Measurements from ENCODE around the gene CD8B. TPM values are rescaled to one million over a fixed set of nuclear protein-coding genes. Genes with fewer than 3 reads are reported as not detected.

The CD8B gene
- total RNA-seq, 1 experiment from 2014 or later = 0.24 TPM

GRCh38 chr2:86774862-86775261 lies 86.8 kb downstream of the CD8B start:
- Histone ChIP-seq H4K20me1 (ENCODE audit: control insufficient read depth, insufficient read depth, insufficient read length) (no peaks in the 10 kb centered on the region), H3K23me2 (ENCODE audit: insufficient read length, low read depth, low read length, poor library complexity, severe bottlenecking) (peaks cover 2% of the 10 kb centered on the region), H4K8ac (replicated peaks; ENCODE audit: insufficient read length, low read depth, low read length) (no peak overlapping the region), H3K56ac (ENCODE audit: insufficient read length, low read depth, low read length) (no peak overlapping the region), H3K18ac (ENCODE audit: insufficient read length, low read depth, low read length) (no peak overlapping the region), H3K14ac (ENCODE audit: insufficient read depth, low read length) (no peak overlapping the region; the same call in 1 of the 2 replicates), H2BK5ac (ENCODE audit: insufficient read length, low read length) (no peak overlapping the region), H3K27me3 (ENCODE audit: insufficient read depth, low read length) (no peaks in the 10 kb centered on the region), H4K5ac (ENCODE audit: insufficient read length, low read depth, low read length) (no peak overlapping the region), H2BK120ac (ENCODE audit: low read depth, low read length, poor library complexity, severe bottlenecking) (no peak overlapping the region), H2AK5ac (ENCODE audit: insufficient read length, low read length) (no peak overlapping the region), H3K79me1 (ENCODE audit: insufficient read depth, low read depth, low read length, poor library complexity, severe bottlenecking) (no peaks in the 10 kb centered on the region), H2BK20ac (ENCODE audit: low read depth, low read length, poor library complexity, severe bottlenecking) (no peak overlapping the region), H3K79me2 (ENCODE audit: insufficient read depth, low read length) (no peaks in the 10 kb centered on the region), H3K9ac (ENCODE audit: extremely low read depth, insufficient read length, low read length) (no peak overlapping the region), H3K9me3 (ENCODE audit: control insufficient read depth, low read depth, low read length) (no peaks in the 10 kb centered on the region), H3K4ac (ENCODE audit: low read depth, low read length) (no peak overlapping the region), H3K4me2 (ENCODE audit: insufficient read depth, insufficient read length, low read length) (no peak overlapping the region), H3K23ac (ENCODE audit: insufficient read length, low read depth, low read length) (no peak overlapping the region), H2BK15ac (ENCODE audit: low read depth, low read length) (no peak overlapping the region), H2AFZ (ENCODE audit: low read length) (no peak overlapping the region), H2BK12ac (ENCODE audit: insufficient read length, low read depth, low read length) (no peak overlapping the region), H3T11ph (ENCODE audit: low read length) (no peak overlapping the region), H3K27ac (ENCODE audit: insufficient read length, low read depth, low read length) (no peak overlapping the region), H3K4me1 (ENCODE audit: insufficient read depth, low read length) (no peaks in the 10 kb centered on the region), H4K91ac (ENCODE audit: insufficient read length, low read depth, low read length) (no peak overlapping the region)
- no peaks in the 10 kb centered on the region for H3K27me3 Mint-ChIP-seq (ENCODE audit: low read depth)
- H3K36me3 Mint-ChIP-seq (ENCODE audit: insufficient read depth in 1 of 3, low read depth in 3 of 3) = peaks cover 12 to 53% (median 45%) of the 10 kb centered on the region in 3 experiments; a peak in 6 of 7 replicates
- no peaks in the 10 kb centered on the region for H3K9me3 Mint-ChIP-seq
- peaks cover 5 to 21% of the 10 kb centered on the region in 2 experiments; a peak in 3 of 4 replicates for H3K4me1 Mint-ChIP-seq
- DNase-seq = no peak
- no peak overlapping the region for H3K4me3 Mint-ChIP-seq
- H3K27ac Mint-ChIP-seq = peak overlapping the region in 1 of 3 experiments; percentile 33; a peak in 1 of 7 replicates
- no CpG with 5 or more reads among the region's 5 CpGs for WGBS (ENCODE audit: extremely low coverage, insufficient read length, low lambda C conversion rate)
- TF ChIP-seq CTCF (conservative IDR thresholded peaks at IDR 0.05) = no peak
